Measurements from ENCODE around the gene FXYD5.

FXYD5 gene, protein sequence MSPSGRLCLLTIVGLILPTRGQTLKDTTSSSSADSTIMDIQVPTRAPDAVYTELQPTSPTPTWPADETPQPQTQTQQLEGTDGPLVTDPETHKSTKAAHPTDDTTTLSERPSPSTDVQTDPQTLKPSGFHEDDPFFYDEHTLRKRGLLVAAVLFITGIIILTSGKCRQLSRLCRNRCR

DNA sequence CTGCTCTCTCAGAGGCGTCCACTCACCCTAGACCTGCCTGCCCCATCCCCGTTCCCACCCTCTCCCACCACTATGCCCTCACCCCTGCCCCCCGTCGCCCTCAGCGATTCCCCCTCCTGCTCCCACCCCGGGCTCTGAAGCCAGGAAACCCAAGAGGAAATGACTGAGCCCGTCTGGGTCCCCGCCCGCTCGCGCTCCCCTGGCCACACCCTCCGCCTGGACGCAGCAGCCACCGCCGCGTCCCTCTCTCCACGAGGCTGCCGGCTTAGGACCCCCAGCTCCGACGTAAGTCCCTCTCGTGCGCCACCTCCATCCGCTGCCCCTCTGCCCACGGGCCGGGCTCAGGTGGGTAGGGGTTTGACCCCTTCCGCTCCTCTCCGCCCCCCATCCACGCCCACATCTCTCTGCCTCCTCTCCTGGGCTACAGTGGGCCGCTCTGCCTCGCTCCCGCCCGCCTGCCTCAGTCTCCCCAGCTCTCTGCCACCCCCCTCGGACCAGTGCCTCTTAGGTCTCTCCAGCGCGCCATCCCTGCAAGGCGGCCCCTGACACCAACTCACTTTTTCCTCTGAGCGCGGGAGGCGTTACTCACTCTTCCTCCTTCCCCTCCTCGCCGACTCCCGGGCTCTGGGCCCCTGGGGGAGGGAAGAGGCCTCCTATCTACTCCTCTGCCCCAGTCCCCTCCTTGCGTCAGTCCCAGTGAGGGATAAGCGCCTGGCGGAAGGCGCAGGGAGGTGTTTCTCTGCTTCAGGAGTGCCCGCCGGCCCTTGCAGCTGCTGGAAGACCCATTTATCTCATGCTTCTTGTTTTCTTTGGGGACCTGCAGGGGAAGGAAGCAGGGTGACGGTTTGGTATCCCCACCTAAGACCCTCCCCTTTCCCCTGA lies at the start of gene FXYD5:
FXYD5 (plus strand) TSS at position 211 of the 882 bp plus-strand sequence. CDS start 816 bp downstream, outside the sequence.
- peak; percentile 58 to 68 for DNase-seq (ENCODE audit: low read depth in 2 of 2)

DNA sequence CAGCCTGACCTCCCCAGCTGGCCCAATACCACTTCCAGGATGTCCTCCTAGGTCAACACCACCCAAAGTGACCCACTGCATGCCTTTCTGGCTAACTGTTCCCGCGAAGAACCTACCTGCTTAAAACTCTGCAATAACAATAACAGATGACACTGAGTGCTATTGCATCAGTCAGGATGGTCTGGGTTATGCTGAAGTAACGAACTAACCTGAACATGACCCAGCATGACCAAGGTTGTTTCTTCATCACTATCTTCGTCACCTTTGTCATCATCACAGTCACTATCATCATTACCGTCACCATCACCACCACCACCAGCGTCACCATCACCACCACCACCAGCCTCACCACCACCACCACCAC lies 49.5 kb upstream of the FXYD5 start:
- no peak for DNase-seq (ENCODE audit: low read depth in 2 of 2)

DNA sequence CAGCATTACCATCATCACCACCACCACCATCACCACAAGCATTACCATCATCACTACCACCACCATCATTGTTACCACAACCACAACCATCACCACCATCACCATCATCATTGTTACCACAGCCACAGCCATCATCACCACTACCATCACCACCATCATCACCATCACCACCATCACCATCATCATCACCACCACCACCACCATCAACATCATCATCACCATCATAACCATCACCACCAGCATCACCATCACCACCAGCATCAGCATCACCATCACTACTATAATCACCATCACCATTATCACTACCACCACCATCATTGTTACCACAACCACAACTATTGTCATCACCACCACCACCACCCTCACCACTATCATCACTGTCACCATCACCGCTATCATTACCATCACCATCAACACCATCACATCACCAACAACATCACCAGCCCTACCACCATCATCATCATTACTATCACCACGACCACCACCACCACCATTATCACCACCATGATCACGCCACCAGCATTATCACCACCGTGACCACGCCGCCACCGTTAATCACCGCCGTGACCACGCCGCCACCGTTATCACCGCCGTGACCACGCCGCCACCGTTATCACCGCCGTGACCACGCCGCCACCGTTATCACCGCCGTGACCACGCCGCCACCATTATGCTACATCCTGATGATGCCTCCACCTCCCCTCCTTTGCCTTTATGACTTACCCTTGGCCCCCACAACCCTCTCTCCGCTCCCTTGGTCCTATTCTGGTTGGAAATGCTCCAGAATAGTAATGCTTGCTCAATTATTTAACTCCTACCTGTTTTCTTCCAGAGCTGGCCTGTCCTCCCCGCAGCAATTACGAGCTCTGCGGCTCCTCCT lies 48.9 kb upstream of the FXYD5 start:
- no peak for DNase-seq (ENCODE audit: low read depth in 2 of 2)

DNA sequence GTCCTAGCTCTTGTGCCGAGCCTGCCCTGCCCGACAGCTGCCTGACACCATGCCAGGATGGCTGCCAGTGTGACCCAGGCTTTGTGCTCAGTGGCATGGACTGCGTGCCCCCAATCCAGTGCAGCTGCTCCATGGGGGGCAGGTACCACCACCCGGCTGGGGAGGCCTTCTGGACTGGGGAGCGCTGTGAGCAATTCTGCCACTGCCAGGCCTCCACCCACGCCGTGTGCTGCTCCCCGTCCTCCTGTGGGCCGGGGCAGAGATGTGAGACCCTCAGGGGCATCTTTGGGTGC lies 48.3 kb upstream of the FXYD5 start:
- no peak for DNase-seq (ENCODE audit: low read depth in 2 of 2)

DNA sequence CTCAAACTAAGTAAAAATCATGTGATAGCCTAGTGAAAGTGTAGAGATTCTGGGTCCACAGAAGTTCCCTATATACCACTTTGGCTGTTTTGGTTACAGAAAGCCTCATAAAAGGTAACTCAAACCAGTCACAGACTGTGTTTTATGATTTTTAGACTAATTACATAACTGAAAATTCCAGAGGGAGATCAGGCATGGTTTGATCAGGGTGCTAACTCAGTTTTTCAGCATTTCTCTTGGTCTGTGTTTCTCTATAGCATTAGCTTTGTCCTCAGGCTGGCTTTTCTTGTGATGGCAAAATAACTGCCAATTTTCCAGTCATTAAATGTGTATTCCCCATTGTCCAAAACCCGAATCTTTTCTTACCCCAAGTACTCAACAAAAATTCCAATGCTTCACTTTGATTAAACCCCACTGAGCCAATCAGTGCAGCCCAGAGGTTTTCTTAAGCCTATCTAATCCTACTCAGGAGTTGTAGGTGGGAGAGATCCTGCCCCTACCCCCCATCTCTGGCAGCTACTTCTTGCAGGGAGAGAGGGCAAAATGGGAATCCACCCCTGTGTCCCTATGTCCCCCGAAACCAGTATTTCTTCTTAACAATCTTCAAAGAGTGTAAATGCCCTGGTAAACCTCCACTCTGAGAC lies 47.5 kb upstream of the FXYD5 start:
- DNase-seq (ENCODE audit: low read depth in 2 of 2), result no peak

DNA sequence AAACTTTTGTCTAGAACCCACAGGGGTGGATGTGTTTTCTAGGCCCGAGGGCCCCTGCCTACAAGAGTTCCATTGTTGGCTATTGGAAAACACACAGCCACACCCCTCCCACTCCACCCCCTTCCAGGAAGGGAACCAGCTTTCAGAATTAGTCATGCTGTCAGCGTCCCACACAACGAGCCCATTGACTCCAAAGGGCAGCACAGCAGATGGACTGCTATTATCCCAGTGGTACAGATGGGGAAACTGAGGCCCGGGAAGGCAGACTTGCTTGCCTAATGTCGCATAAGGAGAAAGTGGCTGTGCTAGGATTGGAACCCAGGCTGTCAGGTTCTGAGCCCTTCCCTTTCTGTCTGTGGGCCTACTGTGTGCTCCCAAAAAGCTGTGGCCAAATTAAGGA lies 47.0 kb upstream of the FXYD5 start:
- DNase-seq (ENCODE audit: low read depth in 2 of 2), result no peak

DNA sequence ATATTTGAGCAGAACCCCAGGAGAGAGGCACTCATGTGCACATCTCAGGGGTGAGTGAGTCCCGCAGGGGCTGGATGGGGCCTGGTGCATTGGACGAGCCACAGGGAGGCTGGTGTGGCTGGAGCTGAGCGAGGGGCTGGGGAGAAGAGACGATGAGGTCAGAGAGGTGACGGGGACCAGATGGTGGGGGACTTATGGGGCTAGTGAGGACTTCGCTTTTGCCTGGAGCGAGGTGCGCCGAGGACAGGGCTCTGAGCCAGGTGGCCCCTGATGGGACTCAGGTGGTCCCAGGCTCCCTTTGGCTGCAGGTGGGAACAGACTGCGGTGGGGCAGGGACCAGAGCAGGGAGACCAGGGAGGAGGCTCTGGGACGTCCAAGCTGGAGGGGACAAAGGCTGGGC lies 45.8 kb upstream of the FXYD5 start:
- DNase-seq (ENCODE audit: low read depth in 2 of 2), result no peak

DNA sequence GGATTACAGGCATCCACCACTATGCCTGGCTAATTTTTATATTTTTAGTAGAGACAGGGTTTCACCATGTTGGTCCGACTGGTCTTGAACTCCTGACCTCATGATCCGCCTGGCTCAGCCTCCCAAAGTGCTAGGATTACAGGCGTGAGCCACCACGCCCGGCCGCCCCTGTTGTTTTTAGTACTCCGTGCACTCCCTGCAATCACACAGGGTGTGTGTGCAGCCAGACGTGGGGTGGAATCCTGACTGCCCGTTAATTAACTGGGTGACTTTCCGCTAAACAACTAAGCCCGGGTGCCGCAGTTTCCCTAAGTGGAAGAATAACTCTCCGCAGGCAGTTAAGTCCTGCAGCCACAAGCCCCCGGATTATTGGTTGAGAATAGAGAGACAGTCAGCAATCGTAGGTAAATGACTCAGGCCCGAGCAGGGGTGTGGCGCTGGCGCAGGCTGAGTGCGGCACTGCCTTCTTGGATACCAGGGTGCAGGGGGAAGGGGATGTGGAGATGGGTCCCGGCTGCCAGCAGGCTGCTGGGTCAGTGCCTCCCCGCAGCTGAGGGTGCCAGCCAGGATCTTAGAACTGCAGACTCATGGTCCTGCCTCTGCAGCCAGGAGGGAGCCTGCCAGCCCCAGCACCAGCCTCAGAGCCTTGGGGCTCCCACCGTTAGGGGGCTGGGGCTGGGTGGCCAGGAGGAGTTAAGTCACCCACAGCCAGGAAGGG lies 45.0 kb upstream of the FXYD5 start:
- no peak for DNase-seq (ENCODE audit: low read depth in 2 of 2)

DNA sequence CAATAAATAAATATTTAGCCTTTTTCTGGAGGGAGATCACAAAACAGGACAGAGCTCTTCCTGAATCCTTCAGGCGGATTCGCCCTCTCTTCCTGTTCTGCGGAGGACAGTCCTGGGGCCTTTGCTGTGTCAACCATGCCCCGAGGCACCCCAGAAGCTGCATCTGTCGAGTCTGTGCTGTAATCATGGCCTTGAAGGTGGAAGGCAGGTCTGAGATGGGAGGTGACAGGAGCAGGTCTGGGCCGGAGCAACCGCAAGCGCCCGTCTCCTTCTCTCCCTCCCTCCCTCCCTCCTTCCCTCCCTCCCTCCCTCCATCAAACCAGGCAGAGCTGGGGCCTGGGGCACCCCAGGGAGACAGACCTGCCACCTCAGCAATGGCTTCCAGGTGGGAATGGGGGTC lies 43.6 kb upstream of the FXYD5 start:
- no peak for DNase-seq (ENCODE audit: low read depth in 2 of 2)

DNA sequence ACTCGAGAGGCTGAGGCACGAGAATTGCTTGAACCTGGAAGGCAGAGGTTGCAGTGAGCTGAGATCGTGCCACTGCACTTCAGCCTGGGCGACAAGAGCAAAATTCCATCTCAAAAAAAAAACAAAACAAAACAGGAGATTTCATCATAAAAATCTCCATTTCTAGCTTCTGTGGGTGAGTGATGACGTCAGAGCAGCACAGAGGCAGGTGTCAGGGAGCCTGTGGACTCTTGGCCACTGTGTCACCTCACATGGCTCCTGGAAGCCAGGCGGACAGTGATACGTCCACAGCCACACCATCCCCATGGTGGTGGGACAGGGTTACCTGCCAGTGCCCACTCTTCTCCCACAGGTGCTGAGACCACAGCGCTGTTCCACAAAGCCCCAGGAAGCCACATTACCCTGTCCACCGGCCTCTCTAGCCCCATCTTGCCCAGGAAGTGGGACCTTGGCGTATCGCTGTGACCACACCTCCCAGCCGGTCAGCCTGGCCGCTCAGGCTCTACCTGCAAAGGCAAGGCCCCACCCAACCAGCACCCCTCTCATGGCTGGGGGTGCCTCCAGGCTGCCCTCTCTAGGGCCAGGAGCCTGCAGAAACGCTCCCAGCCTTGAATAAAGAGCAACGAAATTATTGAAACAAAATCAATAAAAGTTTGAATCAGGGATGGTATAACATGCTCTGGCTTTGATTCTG lies 41.4 kb upstream of the FXYD5 start:
- DNase-seq (ENCODE audit: low read depth in 2 of 2), result no peak

DNA sequence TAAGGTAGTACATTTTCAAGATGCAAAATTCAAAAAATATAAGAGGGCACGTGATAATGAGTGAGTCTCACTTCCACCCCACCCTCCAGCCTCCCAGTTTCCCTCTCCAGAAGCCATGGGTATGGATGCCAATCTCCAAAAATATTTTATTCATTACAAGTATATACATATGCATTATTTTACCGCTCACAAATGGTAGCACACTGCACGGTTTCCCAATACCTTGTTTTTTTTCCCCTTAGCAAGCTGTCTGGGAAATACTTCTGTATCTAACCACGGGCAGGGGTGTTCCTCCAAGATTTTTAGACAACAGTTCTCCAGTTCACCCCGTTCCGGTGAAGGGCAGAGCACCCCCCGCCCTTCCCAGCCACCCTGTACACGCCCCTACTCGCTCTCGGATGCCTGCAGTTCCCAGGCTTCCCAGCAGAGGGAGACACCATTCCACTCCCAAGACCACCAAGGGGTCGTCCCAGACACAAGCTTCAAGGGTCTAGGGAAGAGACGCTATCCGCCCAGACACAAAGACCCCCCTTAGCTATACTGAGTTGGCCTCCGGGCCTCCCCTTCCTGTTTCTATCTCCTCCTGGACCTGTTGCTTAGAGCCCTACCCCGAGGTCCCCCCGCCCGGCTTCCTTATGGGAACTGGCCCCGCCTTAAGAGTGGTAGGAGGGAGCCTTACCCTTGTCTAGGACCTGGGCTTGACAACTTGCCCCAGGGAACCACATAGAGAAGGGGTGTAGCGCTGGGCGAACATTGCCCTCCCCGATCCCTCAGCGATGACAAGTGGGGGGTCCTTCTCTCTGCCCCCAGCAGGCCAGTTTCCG lies 40.0 kb upstream of the FXYD5 start:
- DNase-seq (ENCODE audit: low read depth in 2 of 2), result peak; percentile 34 to 51

DNA sequence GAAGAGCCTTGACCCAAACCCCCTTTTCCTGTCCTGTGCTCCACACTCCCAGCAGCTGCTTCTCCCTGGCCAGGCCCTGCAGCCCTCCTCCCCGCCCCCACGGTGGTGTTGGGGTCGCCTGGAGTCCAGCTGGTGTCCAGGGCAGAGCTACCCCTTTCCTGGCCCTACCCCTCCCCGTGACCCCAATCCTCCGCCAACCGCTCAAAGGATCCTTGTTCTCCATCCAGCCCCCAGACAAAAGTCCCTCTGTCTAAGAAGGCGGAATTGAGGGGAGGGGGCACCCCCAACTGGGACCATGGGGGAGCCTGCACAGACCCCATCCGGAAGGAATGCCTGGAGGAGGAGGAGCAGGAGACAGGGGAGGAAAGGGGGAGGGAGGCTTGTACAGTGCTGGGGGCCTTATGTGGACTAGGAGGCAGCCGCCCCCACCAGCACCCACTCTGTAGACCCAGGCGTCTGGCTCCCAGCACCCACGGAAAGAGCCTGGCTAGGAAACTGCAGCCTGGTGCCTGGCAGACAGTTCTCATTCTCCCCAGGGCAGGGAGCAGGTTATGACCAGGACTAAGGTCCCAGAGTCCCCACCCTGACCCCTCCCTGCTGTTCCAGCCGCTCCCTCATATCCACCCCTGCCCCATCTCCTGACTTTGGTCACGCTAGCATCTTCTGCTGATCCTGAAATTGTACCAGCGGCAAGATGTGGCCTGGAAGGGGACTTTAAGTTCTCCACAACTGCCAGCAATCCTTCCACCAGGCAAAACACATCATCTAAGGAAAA lies 39.2 kb upstream of the FXYD5 start, which contains the start of gene FXYD3:
FXYD3 (plus strand) TSS at position 647 of the 775 bp plus-strand sequence. CDS start 3,554 bp downstream, outside the sequence.
- no peak for DNase-seq (ENCODE audit: low read depth in 2 of 2)

DNA sequence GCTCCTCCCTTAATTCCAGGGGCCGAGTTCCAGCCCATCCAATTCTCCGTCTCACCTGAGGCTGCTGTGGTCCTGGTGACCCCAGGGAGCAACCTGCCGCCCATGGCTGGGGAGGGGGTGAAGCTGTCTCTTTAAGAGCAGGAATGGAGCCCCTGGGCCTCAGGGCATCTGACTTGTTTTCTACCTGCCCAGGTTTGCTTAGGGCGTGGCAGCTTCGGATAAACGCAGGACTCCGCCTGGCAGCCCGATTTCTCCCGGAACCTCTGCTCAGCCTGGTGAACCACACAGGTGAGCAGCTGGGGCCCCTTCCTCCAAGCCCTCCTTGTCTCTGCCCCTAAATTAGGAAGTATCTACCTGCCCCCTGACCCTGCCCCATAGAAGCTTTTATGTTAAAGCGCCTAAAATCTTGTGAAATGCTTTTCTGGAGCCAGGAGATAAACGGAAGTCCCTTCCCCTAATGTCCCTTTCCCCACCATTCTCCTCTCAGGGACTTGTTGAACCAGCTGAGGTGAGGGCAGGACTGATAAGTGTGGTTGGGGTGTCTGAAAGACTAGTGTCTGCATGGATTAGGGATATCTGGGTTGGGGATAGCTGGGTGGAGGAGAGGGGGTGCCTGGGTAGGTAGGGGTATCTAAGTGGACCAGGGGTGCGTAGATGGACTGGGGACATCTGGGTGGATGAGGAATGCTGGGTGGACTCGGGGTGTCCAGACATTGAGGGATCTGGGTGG lies 38.3 kb upstream of the FXYD5 start:
- DNase-seq (ENCODE audit: low read depth in 2 of 2), result no peak

DNA sequence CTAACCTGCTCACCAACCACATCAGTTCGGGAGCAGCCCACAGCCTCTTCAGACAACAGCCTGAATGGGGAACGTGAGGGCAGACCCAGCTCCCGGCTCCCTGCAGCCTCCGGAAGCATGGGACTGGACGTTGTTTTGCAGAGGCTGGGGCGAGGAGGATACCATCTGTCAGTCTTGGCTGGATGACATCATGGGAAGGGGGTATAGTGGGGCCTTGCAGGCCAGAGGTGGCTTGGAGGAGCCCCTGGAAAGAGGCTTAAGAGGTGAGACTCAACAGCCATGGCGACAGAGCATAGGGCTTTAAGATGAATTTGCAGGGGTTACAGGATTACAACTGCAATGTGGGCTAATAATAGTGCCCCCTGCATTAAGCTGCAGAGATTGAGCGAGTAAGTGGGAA lies 37.4 kb upstream of the FXYD5 start:
- DNase-seq (ENCODE audit: low read depth in 2 of 2), result no peak

DNA sequence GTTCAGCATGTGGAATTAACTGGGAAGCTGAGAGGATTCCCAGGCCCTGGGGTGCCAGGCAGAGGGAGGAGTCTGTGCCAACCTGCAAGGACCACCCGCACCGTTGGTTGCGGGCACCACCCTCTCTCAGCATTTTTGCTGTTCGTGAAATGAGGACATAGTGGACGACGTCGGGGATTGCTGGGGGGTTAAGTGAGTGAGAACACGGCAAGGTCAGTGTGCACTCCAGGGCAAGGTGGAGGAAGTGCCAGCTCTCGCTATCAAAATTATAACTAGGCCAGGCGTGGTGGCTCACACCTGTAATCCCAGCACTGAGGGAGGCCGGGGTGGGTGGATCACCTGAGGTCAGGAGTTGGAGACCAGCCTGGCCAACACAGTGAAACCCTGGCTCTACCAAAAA lies 36.7 kb upstream of the FXYD5 start:
- no peak for DNase-seq (ENCODE audit: low read depth in 2 of 2)

DNA sequence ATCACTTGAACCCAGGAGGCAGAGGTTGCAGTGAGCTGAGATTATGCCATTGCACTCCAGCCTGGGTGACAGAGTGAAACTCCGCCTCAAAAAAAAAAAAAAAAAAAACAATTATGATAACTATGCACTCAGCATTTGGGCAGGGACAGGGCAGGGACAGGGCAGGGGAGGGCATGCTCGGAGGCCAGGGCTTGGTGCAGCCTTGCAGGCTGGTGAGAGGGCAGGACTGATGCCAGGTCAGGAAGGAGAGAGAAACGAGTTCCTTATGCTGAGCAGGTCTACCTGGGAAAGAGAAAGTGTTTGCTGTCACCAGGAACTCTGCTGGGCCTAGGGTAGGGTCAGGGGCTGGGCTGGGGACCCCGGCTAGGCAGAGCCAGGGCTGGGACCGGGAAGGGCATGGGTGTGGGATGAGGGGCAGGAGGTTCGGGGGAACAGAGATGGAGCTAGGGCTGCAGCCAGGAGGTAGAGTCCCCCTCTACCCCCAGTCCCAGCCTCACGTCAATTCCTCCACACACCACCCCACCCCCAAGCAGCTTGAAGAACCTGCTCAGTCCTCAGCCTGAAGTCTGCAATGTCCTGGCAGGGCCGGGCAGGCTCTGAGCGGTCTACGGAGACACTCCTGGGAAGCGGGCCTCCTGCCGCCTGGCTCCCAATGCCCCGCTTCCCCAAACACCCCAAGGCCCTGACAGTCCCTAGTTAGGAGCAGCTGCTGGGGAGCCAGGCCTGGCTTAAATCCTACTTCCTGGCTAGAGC lies 36.1 kb upstream of the FXYD5 start:
- DNase-seq (ENCODE audit: low read depth in 2 of 2), result no peak

DNA sequence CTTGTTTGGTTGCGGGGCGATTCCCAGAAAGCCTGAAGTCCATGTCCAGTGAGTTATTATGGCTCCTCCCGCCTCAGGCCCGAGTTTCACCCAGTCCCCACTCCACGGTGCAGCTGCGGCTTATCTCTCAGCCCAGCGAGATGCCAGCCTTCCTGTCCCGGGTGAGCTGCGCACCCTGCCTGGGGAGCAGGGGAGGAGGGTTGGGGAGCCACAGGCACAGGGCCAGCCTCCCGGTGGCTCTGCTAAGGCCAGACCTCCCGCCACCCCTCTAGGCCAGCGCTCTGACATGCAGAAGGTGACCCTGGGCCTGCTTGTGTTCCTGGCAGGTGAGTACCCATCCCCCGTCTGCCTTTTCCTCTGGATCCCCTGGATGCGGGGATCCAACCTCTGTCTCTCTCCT lies 35.4 kb upstream of the FXYD5 start:
- DNase-seq (ENCODE audit: low read depth in 2 of 2), result no peak

Data from stimulated activated CD8-positive, alpha-beta memory T cell treated with anti-CD3 and anti-CD28 coated beads, Interleukin-2, amount 100 ng/mL, for 1 hour (primary cell).